ENCODE results near the gene RANBP1.

- TF ChIP-seq CTCF (IDR thresholded peaks at IDR 0.05) (no peak), POLR2A (IDR thresholded peaks at IDR 0.05) (no peak)
These were observed 13.6 kb upstream of the RANBP1 start for GRCh38 chr22:20102203-20102780.

Data from vagina (tissue), 2 donors.